Measurements from ENCODE around the gene EPGN.

DNA sequence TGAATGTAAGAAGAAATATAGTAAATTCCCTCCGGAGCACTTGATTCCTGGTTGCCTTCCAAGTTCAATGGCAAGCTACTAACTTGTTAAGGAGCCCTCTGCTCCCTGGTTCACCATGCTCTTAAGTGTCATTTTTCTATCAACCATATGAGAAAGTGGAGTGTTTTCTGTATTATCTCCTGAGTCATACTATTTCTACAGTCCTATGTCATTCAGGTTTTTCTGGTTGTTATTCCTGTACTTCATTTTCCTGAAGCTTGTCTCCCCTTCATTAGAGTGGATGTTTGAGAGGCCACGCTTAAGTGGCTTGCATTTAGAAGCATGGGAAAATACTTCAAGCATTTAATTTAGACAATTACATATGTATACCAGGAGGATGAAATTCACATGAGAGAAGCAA is 14.7 kb upstream of the EPGN start:
- TF ChIP-seq, protein P1, sequence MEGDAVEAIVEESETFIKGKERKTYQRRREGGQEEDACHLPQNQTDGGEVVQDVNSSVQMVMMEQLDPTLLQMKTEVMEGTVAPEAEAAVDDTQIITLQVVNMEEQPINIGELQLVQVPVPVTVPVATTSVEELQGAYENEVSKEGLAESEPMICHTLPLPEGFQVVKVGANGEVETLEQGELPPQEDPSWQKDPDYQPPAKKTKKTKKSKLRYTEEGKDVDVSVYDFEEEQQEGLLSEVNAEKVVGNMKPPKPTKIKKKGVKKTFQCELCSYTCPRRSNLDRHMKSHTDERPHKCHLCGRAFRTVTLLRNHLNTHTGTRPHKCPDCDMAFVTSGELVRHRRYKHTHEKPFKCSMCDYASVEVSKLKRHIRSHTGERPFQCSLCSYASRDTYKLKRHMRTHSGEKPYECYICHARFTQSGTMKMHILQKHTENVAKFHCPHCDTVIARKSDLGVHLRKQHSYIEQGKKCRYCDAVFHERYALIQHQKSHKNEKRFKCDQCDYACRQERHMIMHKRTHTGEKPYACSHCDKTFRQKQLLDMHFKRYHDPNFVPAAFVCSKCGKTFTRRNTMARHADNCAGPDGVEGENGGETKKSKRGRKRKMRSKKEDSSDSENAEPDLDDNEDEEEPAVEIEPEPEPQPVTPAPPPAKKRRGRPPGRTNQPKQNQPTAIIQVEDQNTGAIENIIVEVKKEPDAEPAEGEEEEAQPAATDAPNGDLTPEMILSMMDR (conservative IDR thresholded peaks at IDR 0.05; ENCODE audit: low read depth, low read length) = no peak
- TF ChIP-seq EZH2 (IDR thresholded peaks at IDR 0.05; ENCODE audit: borderline replicate concordance, low read depth, low read length, poor library complexity, severe bottlenecking) = no peak
